Neural cell (in vitro differentiated cells): ENCODE measurements around the gene DEPDC5.

Experiments
- EP300 ChIP-seq: fragments of 450-650 bp; conservative IDR thresholded peaks from 2 replicates; pipeline ENCODE4 v1.6.1; 2014; ENCODE audit warnings: antibody characterized with exemption, mild to moderate bottlenecking, moderate library complexity; ENCODE audit not compliant: poor library complexity, severe bottlenecking
- EZH2 ChIP-seq: fragments of 200-600, 300-800 bp; shearing (Covaris generic), sonication (generic); IDR thresholded peaks from 2 replicates; pipeline ENCODE4 v1.6.1; 2014; ENCODE audit warnings: antibody characterized with exemption, low read length, borderline replicate concordance, mild to moderate bottlenecking; ENCODE audit not compliant: insufficient read depth, poor library complexity, severe bottlenecking
- MXI1 ChIP-seq: fragments of 450-650 bp; conservative IDR thresholded peaks from 2 replicates; pipeline ENCODE4 v1.6.1; 2014; ENCODE audit warnings: antibody characterized with exemption, mild to moderate bottlenecking; ENCODE audit not compliant: poor library complexity, severe bottlenecking
- POLR2AphosphoS5 ChIP-seq: IDR thresholded peaks from 2 replicates; pipeline ENCODE4 v1.6.1; 2012
- RAD21 ChIP-seq: fragments of 450-650 bp; conservative IDR thresholded peaks from 2 replicates; pipeline ENCODE4 v1.6.1; 2014; ENCODE audit warnings: antibody characterized with exemption, mild to moderate bottlenecking, moderate library complexity
- SMC3 ChIP-seq: fragments of 450-650 bp; conservative IDR thresholded peaks from 2 replicates; pipeline ENCODE4 v1.6.1; 2014; ENCODE audit warnings: antibody characterized with exemption, mild to moderate bottlenecking, moderate library complexity; ENCODE audit not compliant: poor library complexity
- TAF1 ChIP-seq: IDR thresholded peaks from 2 replicates; pipeline ENCODE4 v1.6.1; 2012; ENCODE audit warnings: low read depth
- TF ChIP-seq, protein P1 (sequence below): fragments of 450-650 bp; IDR thresholded peaks from 2 replicates; pipeline ENCODE4 v1.5.1; 2014; ENCODE audit warnings: antibody characterized with exemption, mild to moderate bottlenecking, moderate library complexity; ENCODE audit not compliant: poor library complexity, severe bottlenecking
- TF ChIP-seq, protein P2 (sequence below): IDR thresholded peaks from 2 replicates; pipeline ENCODE4 v1.6.1; 2012; ENCODE audit warnings: borderline replicate concordance

DNA sequence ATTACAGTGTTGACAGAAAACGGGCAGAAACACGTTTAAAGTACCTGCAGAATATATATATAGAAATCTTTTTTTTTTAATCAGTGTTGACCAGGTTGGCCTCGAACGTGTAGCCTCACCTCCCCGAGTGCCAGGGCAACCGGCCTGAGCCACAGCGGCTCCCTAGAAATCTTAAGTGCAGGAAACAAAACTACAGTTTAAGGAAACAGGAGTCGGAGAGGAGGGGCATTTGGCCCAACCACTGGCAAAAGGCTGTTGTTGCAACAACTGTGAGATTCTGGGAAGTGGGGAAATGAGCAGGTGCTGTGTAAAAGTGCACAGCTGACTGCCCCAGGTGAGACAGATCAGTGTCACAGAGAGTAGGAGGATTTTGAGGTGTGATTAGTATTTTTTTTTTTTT is 194.2 kb downstream of the DEPDC5 start:
- no peak for TF ChIP-seq EP300
- TF ChIP-seq, protein P1, sequence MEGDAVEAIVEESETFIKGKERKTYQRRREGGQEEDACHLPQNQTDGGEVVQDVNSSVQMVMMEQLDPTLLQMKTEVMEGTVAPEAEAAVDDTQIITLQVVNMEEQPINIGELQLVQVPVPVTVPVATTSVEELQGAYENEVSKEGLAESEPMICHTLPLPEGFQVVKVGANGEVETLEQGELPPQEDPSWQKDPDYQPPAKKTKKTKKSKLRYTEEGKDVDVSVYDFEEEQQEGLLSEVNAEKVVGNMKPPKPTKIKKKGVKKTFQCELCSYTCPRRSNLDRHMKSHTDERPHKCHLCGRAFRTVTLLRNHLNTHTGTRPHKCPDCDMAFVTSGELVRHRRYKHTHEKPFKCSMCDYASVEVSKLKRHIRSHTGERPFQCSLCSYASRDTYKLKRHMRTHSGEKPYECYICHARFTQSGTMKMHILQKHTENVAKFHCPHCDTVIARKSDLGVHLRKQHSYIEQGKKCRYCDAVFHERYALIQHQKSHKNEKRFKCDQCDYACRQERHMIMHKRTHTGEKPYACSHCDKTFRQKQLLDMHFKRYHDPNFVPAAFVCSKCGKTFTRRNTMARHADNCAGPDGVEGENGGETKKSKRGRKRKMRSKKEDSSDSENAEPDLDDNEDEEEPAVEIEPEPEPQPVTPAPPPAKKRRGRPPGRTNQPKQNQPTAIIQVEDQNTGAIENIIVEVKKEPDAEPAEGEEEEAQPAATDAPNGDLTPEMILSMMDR, result no peak
- no peak for TF ChIP-seq RAD21
- TF ChIP-seq, protein P2, sequence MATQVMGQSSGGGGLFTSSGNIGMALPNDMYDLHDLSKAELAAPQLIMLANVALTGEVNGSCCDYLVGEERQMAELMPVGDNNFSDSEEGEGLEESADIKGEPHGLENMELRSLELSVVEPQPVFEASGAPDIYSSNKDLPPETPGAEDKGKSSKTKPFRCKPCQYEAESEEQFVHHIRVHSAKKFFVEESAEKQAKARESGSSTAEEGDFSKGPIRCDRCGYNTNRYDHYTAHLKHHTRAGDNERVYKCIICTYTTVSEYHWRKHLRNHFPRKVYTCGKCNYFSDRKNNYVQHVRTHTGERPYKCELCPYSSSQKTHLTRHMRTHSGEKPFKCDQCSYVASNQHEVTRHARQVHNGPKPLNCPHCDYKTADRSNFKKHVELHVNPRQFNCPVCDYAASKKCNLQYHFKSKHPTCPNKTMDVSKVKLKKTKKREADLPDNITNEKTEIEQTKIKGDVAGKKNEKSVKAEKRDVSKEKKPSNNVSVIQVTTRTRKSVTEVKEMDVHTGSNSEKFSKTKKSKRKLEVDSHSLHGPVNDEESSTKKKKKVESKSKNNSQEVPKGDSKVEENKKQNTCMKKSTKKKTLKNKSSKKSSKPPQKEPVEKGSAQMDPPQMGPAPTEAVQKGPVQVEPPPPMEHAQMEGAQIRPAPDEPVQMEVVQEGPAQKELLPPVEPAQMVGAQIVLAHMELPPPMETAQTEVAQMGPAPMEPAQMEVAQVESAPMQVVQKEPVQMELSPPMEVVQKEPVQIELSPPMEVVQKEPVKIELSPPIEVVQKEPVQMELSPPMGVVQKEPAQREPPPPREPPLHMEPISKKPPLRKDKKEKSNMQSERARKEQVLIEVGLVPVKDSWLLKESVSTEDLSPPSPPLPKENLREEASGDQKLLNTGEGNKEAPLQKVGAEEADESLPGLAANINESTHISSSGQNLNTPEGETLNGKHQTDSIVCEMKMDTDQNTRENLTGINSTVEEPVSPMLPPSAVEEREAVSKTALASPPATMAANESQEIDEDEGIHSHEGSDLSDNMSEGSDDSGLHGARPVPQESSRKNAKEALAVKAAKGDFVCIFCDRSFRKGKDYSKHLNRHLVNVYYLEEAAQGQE, result no peak
- TF ChIP-seq EZH2, result no peak
- no peak for TF ChIP-seq POLR2AphosphoS5
- TF ChIP-seq MXI1, result no peak
- no peak for TF ChIP-seq SMC3
- TF ChIP-seq TAF1, result no peak
